AG08395 (cell line): ENCODE data around the gene CRLF1.
A peak's percentile ranks its signal among the peaks of the same experiment; 100 is the strongest.

Experiments
- DNase-seq: peaks from one replicate; pipeline ENCODE4 v3.0.0; 2012; ENCODE audit warnings: mixed read lengths, low spot score

Gene CRLF1

GRCh38 chr19:18636183-18636968 lies 29.8 kb upstream of the CRLF1 start:
- peak; percentile 99 for DNase-seq

- no peak for DNase-seq
Measured at GRCh38 chr19:18635831-18636182, 29.2 kb upstream of the CRLF1 start.

GRCh38 chr19:18634612-18635297 lies 28.2 kb upstream of the CRLF1 start:
- DNase-seq, result no peak

DNA sequence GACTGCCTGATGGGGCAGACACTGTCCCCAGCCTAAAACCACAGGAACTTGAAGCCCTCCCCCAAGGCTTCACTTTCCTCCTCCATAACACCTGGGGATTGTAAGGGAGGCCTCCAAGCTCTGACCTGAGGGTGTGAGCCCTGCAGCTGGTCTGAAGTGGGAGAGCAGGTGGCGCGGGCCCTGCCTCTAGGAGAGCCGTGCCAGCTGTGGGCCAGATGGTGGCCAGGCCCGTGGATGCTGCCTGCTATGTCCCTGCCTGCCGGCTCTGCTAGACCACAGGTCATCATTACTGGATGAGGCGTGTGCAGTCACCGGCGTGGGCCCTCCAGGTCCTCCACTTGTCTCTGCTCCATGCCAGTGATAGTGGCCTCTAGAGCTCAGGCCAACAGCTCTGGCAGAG lies 26.7 kb upstream of the CRLF1 start:
- DNase-seq, result no peak

DNA sequence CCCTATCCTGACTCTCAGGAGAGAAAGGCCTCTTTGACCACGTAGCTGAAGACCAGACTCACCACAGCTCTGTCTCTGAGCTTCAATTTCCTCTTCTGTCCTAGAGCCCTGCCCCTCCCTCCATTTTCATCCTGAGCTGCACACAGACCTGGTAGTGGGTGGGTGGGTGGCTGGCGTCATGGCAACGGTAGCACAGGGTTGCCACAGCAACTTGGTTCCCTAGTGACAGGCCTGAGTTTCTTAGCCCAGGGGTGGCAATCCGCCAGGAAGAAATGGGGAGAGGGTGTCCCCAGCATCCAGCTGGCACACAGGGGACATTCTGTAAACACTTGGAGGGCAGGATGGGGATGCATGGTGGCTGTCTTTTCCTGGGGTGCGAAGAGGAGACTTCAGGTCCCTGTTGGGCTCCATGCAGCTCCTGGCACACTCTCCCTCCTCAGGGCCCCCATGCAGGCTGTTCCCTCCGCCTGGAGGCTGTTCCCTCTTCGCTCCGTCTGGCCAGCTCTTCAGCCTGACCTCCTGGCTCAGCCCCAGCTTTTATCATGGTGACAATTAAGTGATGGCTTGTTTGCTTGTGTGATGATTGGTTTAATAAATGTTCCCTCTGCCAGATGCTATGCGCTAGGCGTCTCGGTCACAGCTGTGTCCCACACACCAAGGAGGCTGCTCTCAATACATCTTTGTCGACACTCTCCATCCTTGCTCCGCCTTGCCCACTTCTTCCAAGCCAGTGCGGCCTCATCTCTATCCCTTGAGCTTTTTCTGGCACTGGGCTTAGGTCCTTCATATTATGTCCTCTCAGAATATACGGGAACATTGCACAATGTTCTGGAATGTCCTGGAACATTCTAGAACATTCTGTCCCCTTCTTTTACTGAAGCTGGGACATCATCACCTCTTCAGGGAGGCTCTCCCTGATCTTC lies 22.8 kb upstream of the CRLF1 start:
- DNase-seq, result no peak

- no peak for DNase-seq
Measured at GRCh38 chr19:18626906-18627305, 20.3 kb upstream of the CRLF1 start.

DNA sequence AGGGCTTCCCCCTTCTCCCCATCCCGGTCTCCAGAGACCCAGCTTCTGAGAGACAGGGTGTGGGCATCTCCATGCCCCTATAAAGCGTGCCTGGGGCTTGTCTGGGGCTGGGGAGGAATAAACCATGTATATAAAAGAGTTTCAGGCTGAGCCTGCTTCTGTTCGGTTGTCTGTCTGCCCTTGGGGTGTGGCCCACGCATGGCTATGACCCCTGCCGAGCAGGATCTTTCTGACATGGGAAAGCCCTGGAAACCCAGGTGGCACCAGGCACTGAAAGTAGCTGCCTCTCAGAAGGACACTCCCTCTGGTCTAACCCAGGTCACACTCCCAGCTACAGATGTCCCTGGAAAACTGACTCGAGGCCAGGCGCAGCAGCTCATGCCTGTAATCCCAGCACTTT lies 14.3 kb upstream of the CRLF1 start:
- no peak for DNase-seq

DNA sequence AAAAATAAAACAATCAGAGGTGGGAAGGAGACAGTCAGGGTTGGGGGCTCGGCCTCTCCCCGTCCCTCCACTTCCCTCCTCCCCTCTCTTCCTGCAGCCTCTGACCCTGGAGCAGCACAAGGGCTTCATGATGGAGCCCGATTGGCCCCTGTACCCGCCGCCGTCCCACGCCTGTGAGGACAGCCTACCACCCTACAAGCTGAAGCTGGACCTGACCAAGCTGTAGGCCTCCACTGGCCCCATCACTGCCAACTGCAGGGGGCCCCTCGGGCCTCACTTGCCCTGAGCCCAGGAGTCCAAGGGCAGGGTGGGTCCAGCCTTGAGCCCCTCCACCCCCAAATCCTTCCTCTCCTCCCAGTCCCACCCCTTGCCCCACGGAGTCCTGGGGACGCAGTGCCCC lies 13.7 kb upstream of the CRLF1 start:
- DNase-seq, result no peak

DNA sequence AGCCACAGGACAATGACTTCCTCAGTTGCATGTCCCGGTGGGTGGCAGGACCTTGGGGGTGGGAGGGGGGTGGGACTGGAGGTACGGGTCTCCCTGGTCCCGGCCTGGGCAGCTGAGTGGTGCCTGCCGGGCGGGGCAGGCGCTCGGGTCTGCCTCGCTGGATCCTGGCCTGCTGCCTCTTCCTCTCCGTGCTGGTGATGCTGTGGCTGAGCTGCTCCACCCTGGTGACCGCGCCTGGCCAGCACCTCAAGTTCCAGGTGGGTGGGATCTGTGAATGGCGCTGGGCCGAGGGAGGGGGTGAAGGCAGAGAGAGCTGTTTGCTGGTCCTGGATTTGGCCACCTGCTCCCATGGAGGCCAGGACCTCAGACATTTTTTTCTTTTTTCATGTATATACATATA lies 11.6 kb upstream of the CRLF1 start:
- no peak for DNase-seq

DNA sequence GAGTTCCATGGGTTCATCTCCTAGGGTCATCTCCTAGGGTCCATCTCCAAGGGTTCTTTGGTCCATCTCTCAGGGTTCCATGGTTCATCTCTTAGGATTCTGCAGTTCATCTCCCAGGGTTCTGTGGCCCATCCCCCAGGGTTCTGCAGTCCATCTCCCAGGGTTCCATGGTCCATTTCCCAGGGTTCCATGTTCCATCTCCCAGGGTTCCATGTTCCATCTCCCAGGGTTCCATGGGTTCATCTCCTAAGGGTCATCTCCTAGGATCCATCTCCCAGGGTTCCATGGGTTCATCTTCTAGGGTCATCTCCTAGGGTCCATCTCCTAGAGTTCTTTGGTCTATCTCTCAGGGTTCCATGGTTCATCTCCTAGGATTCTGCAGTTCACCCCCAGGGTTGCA lies 11.0 kb upstream of the CRLF1 start:
- DNase-seq, result no peak

DNA sequence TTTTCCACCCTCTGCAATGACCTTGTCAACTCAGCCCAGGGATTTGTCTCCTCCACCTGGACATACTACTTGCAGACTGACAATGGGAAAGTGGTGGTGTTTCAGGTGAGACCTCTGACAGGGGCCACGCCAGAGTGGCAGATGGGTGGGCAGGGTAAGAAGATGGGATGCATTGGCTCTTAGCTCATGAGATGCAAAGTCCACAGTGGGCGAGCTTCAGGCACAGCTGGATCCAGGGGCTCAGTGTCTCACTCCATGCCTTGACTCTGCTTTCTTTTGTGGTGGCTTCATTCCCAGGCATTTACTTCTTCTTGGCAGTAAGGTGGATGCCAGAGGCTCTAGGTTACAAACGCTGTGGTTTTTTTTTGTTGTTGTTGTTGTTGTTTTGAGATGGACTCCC lies 9.4 kb upstream of the CRLF1 start:
- DNase-seq, result no peak

DNA sequence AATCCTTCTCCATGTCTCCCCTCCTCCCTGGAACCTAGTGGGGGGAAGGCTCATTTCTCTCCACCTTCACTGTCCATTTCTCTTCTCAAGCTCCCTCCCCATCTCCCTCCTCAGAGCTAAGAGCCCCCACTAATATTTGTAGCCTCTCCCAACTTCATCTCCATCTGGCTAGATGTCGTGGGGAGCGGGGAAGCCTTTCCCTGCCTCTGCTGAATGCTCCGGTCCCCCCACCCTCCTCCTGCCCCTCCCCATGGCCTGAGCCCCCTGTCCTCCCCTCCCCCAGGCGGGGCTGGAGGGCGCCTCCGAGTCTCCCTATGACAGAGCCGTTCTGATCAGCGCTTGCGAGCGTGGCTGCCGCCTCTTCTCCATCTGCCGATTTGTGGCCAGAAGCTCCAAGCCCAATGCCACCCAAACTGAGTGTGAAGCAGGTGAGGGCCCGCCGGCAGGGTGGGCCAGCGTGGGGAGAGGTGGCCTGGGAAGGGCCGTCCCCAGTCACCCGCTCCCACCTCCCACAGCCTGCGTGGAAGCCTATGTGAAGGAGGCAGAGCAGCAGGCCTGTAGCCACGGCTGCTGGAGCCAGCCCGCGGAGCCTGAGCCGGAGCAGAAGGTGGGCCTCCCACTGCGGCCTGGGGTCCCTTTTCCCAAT lies 7.1 kb upstream of the CRLF1 start:
- DNase-seq, result no peak

GRCh38 chr19:18612772-18613588 lies 6.4 kb upstream of the CRLF1 start, which contains the start of gene TMEM59L:
Gene TMEM59L (plus strand): TSS chr19:18612870. CDS start chr19:18612959, 89 bp downstream.
- DNase-seq, result no peak

- no peak for DNase-seq
Measured at GRCh38 chr19:18612051-18612771, 5.6 kb upstream of the CRLF1 start.

DNA sequence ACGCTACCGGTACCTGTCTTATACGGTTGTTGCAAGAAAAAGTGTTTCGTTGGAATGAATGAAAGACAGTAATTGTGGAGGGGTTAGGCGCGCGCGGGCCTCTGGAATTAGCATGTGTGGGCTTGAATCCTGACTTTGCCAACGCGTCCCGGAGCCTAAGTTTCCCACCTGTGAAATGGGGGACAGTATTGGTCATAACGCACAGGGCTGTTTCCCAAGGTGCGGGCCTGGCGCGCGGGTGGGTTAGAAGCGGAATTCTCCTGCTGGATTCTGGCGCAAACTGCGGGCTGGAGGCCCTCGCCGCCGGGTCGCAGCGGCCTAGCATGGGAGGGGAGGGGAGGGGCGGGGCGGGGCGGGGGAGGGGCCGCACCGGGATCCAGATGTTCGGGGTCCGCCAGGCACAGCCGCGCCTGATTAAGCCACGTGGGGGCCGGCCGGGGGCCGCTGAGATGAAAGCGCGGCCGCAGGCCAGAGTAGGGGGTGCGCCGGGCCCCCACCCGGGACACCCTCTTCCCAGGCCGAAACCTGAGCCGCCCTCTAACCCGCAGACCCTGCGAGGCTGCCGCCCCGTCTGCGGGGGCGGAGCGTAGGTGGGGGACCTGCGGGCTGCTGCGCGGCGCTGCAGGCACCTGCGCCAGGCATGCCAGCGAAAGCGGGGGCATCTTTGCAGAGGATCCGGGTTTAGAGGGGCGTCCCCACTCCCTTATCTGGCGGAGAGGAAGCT lies 4.9 kb upstream of the CRLF1 start:
- DNase-seq, result no peak

DNA sequence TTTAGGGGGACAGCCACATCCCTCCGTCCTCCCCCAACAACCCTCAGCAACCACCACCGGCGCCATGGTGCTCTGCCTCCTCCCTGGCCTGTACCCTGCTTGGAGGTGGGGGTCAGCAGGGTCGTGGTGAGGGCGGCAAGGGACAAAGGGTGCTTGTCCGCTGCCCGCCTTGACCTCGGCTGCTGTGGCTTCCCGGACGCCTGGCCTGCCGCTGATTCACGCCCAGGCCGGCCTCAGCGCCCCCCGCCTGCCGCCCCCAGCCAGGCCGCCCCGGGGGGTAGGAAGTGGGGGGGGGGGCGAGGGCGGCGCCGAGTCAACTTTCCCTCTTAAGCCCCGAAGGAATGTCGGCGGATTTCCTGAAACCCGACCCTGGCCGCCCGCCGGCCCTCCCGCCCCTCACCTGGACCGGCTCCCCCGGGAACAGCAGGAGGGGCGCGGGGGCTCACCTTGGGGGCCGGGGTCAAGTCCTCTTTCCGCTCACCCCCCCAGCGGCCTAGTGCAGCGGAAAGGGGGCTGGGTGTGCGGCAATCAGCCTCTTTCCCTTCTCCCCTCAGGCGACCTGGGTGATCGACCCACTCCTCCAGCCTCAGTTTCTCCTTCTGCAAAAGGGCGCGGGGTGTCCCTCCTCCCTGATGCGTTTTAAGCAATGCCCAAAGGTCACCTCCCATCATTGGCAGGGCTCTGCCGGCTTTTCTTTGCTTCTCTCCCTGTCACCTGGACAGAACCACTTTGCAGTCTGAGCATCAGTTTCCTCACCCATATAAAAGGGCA lies 4.1 kb upstream of the CRLF1 start:
- DNase-seq, result no peak

DNA sequence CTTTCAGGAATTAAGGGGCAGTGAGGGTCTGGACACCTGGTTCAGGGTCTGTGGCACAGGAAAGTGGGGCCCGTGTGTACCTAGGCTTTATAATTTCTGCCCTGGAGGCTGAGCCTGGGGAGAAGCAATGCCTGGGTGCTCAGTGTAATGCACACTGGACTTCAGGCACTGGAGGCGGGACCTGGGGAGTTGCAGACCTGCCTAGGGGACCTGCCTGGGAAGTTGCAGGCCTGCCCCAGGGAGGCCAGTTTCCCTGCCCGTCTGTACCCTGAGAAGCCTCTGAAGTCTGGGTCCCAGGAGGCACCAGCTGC lies 3.6 kb upstream of the CRLF1 start:
- DNase-seq, result no peak

GRCh38 chr19:18609717-18610051 lies 3.1 kb upstream of the CRLF1 start:
- DNase-seq, result no peak
